K562 (cell line): ENCODE data around the gene LAGE3. TPM values are rescaled to one million over a fixed set of nuclear protein-coding genes. Genes with fewer than 3 reads are reported as not detected.

Source experiments
- BCL6 ChIP-seq: fragments of 250-450 bp; sonication (Bioruptor Pico); IDR thresholded peaks from 2 replicates; pipeline ENCODE4 v1.4.0; 2020
- CCNT2 ChIP-seq: IDR thresholded peaks from 2 replicates; pipeline ENCODE4 v1.6.1; 2011; ENCODE audit warnings: borderline replicate concordance, low read depth, mild to moderate bottlenecking, moderate library complexity, mixed read lengths, low read length; ENCODE audit not compliant: insufficient read length; ENCODE audit errors: extremely low read depth
- FOXA1 ChIP-seq: fragments of 450-650 bp; IDR thresholded peaks from 2 replicates; pipeline ENCODE4 v1.6.1; 2016; ENCODE audit warnings: mild to moderate bottlenecking, borderline replicate concordance
- HLTF ChIP-seq: fragments of 450-650 bp; IDR thresholded peaks from 2 replicates; pipeline ENCODE4 v1.6.1; 2016
- NR3C1 ChIP-seq: sonication (generic); formaldehyde crosslinking; IDR thresholded peaks from 2 replicates; pipeline ENCODE4 v1.8.1; 2022; ENCODE audit warnings: missing genetic modification reagents
- POLR2B ChIP-seq: fragments of 450-650 bp; IDR thresholded peaks from 2 replicates; pipeline ENCODE4 v1.6.1; 2018; ENCODE audit warnings: low read depth; ENCODE audit not compliant: partially characterized antibody
- PTTG1 ChIP-seq: fragments of 450-650 bp; IDR thresholded peaks from 2 replicates; pipeline ENCODE4 v1.6.1; 2016; ENCODE audit warnings: low read depth, mild to moderate bottlenecking, missing genetic modification characterization, missing compliant biosample characterization
- ZNF3 ChIP-seq: fragments of 250-450 bp; sonication (Bioruptor Pico); IDR thresholded peaks from 2 replicates; pipeline ENCODE4 v1.5.0; 2021; ENCODE audit warnings: mild to moderate bottlenecking, moderate library complexity
- polyA plus RNA-seq, 8 experiments: library from polyadenylated mRNA; depleted of rRNA in 4 of 8; stranded (reverse) in 5 of 8; unstranded in 3 of 8; fragments of >200 nt; fragmentation: Nextera tagmentation in 2 of 8; fragmentation: Illumina TruSeq in 1 of 8; extraction: Ambion mirVana in 2 of 8; extraction: Trizol in 1 of 8; gene quantifications; 2 replicates each; pipeline versions ENCODE4 v1.2.1 to v1.2.3, GENCODE V29; 2011 to 2014; ENCODE audit warnings: inconsistent platforms in 1 of 8, missing spikeins in 1 of 8
- total RNA-seq, 7 experiments: library from RNA; depleted of rRNA in 6 of 7; stranded (reverse); fragments of >200 nt in 6 of 7; fragmentation: Illumina TruSeq in 2 of 7; extraction: Trizol in 2 of 7; gene quantifications; 2 replicates each; pipeline versions ENCODE4 v1.2.1 to v1.2.3, GENCODE V29; 2011 to 2021; ENCODE audit warnings: low replicate concordance in 1 of 7
- TF ChIP-seq, protein P1 (sequence below): fragments of 450-650 bp; IDR thresholded peaks from 2 replicates; pipeline ENCODE4 v1.6.1; 2016; ENCODE audit warnings: borderline replicate concordance
- TF ChIP-seq, protein P2 (sequence below): fragments of 250-450 bp; sonication (Bioruptor Pico); IDR thresholded peaks from 2 replicates; pipeline ENCODE4 v1.8.0; 2022; ENCODE audit warnings: inconsistent platforms, mild to moderate bottlenecking, moderate library complexity, borderline replicate concordance
- TF ChIP-seq, protein P3 (sequence below): fragments of 150-350 bp; IDR thresholded peaks from 2 replicates; pipeline ENCODE4 v1.6.1; 2014; ENCODE audit warnings: low read depth, mild to moderate bottlenecking, low read length, borderline replicate concordance
- TF ChIP-seq, protein P4 (sequence below): fragments of 250-450 bp; sonication (Bioruptor Pico); IDR thresholded peaks from 2 replicates; pipeline ENCODE4 v1.4.0; 2020; ENCODE audit warnings: borderline replicate concordance
- TF ChIP-seq, protein P5 (sequence below), 2 experiments: IDR thresholded peaks; 2 replicates each; pipeline ENCODE4 v1.6.1; 2012; ENCODE audit warnings: improper control_type of control experiment in 2 of 2, low read depth in 2 of 2, low read length in 2 of 2, borderline replicate concordance in 1 of 2

The LAGE3 gene
- total and polyA plus RNA-seq, 9 of the 15 experiments (the other 6 are each of a cell fraction or from before 2014, with no cell fraction given): 28.2 to 125 (median 35.8) TPM

DNA sequence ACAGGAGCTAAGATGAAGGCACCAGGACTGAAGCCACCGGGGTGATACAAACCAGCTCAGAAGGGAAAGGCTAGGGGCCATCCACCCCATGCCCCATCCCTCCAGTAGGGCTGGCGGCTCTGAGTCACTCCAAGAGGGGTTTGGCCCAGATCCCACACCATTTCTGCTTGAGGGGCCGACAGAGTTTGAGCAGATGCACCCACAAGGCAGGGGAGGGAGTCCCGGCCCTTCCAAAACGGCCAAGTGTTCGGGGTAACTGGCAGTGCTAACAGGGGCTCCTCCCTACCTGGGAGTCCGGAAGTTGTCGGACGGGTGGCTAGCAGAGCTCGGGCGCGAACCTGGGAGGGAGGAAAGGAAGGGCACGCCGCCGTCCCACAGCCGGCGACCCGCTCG lies 10.9 kb upstream of the LAGE3 start (continued):
- TF ChIP-seq, protein P1, sequence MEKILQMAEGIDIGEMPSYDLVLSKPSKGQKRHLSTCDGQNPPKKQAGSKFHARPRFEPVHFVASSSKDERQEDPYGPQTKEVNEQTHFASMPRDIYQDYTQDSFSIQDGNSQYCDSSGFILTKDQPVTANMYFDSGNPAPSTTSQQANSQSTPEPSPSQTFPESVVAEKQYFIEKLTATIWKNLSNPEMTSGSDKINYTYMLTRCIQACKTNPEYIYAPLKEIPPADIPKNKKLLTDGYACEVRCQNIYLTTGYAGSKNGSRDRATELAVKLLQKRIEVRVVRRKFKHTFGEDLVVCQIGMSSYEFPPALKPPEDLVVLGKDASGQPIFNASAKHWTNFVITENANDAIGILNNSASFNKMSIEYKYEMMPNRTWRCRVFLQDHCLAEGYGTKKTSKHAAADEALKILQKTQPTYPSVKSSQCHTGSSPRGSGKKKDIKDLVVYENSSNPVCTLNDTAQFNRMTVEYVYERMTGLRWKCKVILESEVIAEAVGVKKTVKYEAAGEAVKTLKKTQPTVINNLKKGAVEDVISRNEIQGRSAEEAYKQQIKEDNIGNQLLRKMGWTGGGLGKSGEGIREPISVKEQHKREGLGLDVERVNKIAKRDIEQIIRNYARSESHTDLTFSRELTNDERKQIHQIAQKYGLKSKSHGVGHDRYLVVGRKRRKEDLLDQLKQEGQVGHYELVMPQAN: 0 out of 2 replicates have a peak, but pooled peaks have one; percentile 22
- TF ChIP-seq FOXA1 (no peak), NR3C1 (no peak), BCL6 (CRISPR knock-in tag) (no peak), CCNT2 (no peak), HLTF (no peak), POLR2B (no peak), ZNF3 (no peak), PTTG1 (no peak)
- TF ChIP-seq, protein P2, sequence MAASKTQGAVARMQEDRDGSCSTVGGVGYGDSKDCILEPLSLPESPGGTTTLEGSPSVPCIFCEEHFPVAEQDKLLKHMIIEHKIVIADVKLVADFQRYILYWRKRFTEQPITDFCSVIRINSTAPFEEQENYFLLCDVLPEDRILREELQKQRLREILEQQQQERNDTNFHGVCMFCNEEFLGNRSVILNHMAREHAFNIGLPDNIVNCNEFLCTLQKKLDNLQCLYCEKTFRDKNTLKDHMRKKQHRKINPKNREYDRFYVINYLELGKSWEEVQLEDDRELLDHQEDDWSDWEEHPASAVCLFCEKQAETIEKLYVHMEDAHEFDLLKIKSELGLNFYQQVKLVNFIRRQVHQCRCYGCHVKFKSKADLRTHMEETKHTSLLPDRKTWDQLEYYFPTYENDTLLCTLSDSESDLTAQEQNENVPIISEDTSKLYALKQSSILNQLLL (CRISPR knock-in tag): no peak
- TF ChIP-seq, protein P3, sequence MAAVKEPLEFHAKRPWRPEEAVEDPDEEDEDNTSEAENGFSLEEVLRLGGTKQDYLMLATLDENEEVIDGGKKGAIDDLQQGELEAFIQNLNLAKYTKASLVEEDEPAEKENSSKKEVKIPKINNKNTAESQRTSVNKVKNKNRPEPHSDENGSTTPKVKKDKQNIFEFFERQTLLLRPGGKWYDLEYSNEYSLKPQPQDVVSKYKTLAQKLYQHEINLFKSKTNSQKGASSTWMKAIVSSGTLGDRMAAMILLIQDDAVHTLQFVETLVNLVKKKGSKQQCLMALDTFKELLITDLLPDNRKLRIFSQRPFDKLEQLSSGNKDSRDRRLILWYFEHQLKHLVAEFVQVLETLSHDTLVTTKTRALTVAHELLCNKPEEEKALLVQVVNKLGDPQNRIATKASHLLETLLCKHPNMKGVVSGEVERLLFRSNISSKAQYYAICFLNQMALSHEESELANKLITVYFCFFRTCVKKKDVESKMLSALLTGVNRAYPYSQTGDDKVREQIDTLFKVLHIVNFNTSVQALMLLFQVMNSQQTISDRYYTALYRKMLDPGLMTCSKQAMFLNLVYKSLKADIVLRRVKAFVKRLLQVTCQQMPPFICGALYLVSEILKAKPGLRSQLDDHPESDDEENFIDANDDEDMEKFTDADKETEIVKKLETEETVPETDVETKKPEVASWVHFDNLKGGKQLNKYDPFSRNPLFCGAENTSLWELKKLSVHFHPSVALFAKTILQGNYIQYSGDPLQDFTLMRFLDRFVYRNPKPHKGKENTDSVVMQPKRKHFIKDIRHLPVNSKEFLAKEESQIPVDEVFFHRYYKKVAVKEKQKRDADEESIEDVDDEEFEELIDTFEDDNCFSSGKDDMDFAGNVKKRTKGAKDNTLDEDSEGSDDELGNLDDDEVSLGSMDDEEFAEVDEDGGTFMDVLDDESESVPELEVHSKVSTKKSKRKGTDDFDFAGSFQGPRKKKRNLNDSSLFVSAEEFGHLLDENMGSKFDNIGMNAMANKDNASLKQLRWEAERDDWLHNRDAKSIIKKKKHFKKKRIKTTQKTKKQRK: no peak
- TF ChIP-seq, protein P4, sequence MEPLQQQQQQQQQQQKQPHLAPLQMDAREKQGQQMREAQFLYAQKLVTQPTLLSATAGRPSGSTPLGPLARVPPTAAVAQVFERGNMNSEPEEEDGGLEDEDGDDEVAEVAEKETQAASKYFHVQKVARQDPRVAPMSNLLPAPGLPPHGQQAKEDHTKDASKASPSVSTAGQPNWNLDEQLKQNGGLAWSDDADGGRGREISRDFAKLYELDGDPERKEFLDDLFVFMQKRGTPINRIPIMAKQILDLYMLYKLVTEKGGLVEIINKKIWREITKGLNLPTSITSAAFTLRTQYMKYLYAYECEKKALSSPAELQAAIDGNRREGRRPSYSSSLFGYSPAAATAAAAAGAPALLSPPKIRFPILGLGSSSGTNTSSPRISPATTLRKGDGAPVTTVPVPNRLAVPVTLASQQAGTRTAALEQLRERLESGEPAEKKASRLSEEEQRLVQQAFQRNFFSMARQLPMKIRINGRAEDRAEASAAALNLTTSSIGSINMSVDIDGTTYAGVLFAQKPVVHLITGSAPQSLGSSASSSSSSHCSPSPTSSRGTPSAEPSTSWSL: no peak
- TF ChIP-seq, protein P5, sequence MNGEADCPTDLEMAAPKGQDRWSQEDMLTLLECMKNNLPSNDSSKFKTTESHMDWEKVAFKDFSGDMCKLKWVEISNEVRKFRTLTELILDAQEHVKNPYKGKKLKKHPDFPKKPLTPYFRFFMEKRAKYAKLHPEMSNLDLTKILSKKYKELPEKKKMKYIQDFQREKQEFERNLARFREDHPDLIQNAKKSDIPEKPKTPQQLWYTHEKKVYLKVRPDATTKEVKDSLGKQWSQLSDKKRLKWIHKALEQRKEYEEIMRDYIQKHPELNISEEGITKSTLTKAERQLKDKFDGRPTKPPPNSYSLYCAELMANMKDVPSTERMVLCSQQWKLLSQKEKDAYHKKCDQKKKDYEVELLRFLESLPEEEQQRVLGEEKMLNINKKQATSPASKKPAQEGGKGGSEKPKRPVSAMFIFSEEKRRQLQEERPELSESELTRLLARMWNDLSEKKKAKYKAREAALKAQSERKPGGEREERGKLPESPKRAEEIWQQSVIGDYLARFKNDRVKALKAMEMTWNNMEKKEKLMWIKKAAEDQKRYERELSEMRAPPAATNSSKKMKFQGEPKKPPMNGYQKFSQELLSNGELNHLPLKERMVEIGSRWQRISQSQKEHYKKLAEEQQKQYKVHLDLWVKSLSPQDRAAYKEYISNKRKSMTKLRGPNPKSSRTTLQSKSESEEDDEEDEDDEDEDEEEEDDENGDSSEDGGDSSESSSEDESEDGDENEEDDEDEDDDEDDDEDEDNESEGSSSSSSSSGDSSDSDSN (IDR thresholded peaks at IDR 0.05; ENCODE audit: borderline replicate concordance in 1 of 2, low read depth in 2 of 2, low read length in 2 of 2): no peak; a peak in 1 of 4 replicates
- TF ChIP-seq, all 486 proteins: peak for 5
